ENCODE measurements around the gene REXO1. TPM values are rescaled to one million over a fixed set of nuclear protein-coding genes. Genes with fewer than 3 reads are reported as not detected.

REXO1 gene
- polyA plus RNA-seq, 12 donors = 14.7 to 39.3 (median 17.3) TPM; not detected in 1

DNA sequence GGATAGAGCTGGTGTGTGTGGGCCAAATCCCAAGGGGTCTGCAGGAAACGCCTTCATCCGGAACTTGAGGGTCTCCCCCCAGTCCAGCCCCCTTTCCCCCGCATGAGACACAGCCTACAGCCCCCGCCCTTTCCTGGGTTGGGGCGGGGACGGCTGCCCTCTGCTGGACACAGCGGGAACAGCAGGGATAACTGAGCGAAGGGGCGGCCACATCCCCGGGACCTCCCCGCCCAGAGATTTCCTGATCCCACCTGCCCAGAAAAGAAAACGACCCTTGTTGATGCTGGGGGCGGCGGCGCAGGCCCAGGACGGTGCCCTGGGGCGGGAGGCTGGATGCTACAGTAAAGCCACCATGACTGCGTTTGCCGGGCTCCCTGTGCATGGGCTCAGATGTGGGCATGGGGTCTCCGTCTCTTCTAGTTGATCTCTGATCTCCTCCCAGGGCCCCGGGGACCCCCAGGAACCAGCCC lies 80.8 kb downstream of the REXO1 start:
- peak; percentile 35 for DNase-seq

- no peak for DNase-seq
Observed at GRCh38 chr19:1766800-1767352, 81.4 kb downstream of the REXO1 start.

- DNase-seq = no peak
Observed at GRCh38 chr19:1765904-1766799, 82.1 kb downstream of the REXO1 start.

Other genes with a start within 250 kb of the REXO1 start
- gene UQCR11, start 243.0 kb downstream of the REXO1 start, polyA plus RNA-seq (ENCODE audit: insufficient read length in 12 of 12) = 100 to 1,000 TPM in 6 of 12 donors, 10 to 100 TPM in 5, not detected in 1; 49.0 to 127 (median 106) TPM
- 100 to 1,000 TPM in 10 of 12 donors, 10 to 100 TPM in 1, not detected in 1; 96.3 to 195 (median 120) TPM for gene TCF3, start 195.9 kb downstream of the REXO1 start, polyA plus RNA-seq (ENCODE audit: insufficient read length in 12 of 12)
- gene ONECUT3, start 95.0 kb downstream of the REXO1 start, polyA plus RNA-seq (ENCODE audit: insufficient read length in 12 of 12) = under 1 TPM in 6 of 12 donors, not detected in 6; 0.01 to 0.04 (median 0.04) TPM
- gene ATP8B3, start 36.2 kb downstream of the REXO1 start, polyA plus RNA-seq (ENCODE audit: insufficient read length in 12 of 12) = 1 to 10 TPM in 2 of 12 donors, under 1 TPM in 8, not detected in 2; 0.41 to 2.8 (median 0.62) TPM
- gene KLF16, start 15.1 kb upstream of the REXO1 start, polyA plus RNA-seq (ENCODE audit: insufficient read length in 12 of 12) = 10 to 100 TPM in 3 of 12 donors, 1 to 10 TPM in 8, not detected in 1; 6.1 to 16.4 (median 8.1) TPM
- gene ABHD17A, start 37.0 kb upstream of the REXO1 start, polyA plus RNA-seq (ENCODE audit: insufficient read length in 12 of 12) = 10 to 100 TPM in 11 of 12 donors, not detected in 1; 35.7 to 74.2 (median 41.6) TPM
- 1 to 10 TPM in 8 of 12 donors, under 1 TPM in 2, not detected in 2; 0.70 to 2.9 (median 1.2) TPM for gene ADAT3, start 56.9 kb upstream of the REXO1 start, polyA plus RNA-seq (ENCODE audit: insufficient read length in 12 of 12)
- gene SCAMP4, start 56.9 kb upstream of the REXO1 start, polyA plus RNA-seq (ENCODE audit: insufficient read length in 12 of 12) = 10 to 100 TPM in 11 of 12 donors, not detected in 1; 18.3 to 42.5 (median 25.1) TPM
- 100 to 1,000 TPM in 1 of 12 donors, 10 to 100 TPM in 10, not detected in 1; 25.3 to 114 (median 36.0) TPM for gene CSNK1G2, start 92.7 kb upstream of the REXO1 start, polyA plus RNA-seq (ENCODE audit: insufficient read length in 12 of 12)
- 10 to 100 TPM in 11 of 12 donors, not detected in 1; 51.2 to 83.3 (median 59.4) TPM for gene BTBD2, start 167.2 kb upstream of the REXO1 start, polyA plus RNA-seq (ENCODE audit: insufficient read length in 12 of 12)
- 100 to 1,000 TPM in 3 of 12 donors, 10 to 100 TPM in 9; 51.7 to 925 (median 82.0) TPM for gene MKNK2, start 202.8 kb upstream of the REXO1 start, polyA plus RNA-seq (ENCODE audit: insufficient read length in 12 of 12)
- 10 to 100 TPM in 11 of 12 donors, not detected in 1; 14.5 to 28.4 (median 15.8) TPM for gene MOB3A, start 247.8 kb upstream of the REXO1 start, polyA plus RNA-seq (ENCODE audit: insufficient read length in 12 of 12)
- 1 to 10 TPM in 9 of 12 donors, under 1 TPM in 1, not detected in 2; 0.97 to 3.8 (median 2.0) TPM for gene IZUMO4, start 248.4 kb upstream of the REXO1 start, polyA plus RNA-seq (ENCODE audit: insufficient read length in 12 of 12)